HG03175 (cell line): ENCODE measurements around the gene TRABD2B.

Source experiments
- ATAC-seq: cut with Tn5 transposase; IDR thresholded peaks from one replicate; pipeline ENCODE4 v1.9.1; 2021; ENCODE audit warnings: mild to moderate bottlenecking, moderate library complexity; ENCODE audit not compliant: unreplicated experiment

The TRABD2B gene

DNA sequence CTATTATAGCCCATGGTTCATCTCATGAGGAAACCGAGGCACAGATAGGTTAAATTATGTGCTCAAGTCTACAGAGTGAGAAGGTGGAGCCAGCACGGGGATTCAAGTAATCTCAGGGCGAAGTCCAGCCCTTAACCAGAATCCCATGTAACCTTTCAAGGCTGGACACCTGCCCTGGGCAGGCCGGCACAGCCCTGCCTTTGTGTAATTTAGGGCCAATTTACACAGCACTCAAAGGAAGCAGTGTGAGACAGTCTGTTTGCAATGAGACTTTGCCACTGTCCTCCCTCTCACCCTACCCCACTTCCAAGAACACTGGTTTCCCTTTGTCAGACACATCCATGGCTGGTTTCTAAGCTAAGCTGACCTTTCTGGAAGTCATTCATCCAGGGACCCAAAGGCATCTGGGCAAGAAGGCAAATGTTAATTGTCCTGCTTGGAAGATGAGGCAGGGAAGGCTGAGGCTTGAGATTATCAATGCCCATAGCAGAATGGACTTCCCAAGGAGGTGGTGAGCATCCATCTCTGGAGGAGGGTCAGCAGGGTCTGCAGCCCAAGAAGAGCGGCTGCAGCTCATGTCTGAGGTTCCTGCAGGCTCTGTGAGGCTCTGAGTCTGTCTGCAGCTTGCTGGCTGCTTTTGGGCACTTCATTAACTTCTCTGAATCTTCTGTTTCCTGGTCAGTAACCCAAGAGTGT lies 159.2 kb downstream of the TRABD2B start:
- no peak for ATAC-seq

DNA sequence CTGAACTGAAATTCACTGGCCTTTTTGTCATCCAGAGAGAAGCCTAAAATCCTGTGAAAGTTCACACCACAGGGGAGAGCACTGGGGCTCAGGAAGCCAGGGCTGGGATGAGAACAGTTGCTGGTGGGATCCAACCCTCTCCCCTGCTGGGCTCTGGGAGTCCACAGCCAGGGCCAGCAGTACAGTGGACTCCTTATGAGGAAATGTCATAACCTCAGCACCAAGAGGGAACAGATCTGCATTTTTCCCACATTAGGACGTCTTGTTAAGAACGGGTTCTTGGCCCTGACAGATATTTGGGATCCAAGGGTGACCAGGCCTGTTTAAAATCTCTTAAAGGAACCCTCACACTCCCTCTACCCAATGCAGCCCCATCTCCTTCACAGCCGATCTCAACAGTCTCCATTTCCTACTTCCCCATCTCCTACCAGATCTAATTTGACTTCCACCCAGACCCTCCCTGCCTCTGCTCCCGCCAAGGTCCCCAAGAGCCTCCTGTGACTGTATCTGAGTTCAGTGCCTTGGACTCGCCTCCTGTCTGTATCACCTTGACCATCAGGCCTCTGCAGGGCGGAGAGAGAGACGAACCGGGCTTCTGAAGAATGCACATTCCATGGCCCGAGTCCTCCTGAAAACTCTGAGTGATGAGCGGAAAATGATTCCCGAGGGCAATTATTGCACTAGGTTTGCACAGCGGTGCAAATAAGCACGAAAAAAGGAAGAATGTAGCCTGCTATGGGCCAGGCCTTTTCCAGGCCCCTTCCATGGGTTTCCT lies 159.9 kb downstream of the TRABD2B start:
- no peak for ATAC-seq

DNA sequence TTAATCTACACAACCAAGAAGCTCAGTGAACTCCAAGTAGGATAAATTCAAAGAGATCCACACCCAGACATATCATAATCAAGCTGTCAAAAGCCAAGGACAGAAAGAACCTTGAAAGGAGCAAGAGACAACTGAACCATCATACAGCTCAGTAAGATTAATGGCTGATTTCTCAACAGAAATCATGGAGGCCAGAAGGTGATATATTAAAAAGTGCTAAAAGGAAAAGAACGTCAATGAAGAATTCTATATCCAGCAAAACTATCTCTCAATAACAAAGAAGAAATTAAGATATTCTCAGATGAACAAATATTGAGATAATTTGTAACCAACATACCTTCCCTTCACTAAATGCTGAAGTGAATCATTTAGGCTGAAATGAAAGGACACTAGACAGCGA lies 161.8 kb downstream of the TRABD2B start:
- ATAC-seq: no peak

DNA sequence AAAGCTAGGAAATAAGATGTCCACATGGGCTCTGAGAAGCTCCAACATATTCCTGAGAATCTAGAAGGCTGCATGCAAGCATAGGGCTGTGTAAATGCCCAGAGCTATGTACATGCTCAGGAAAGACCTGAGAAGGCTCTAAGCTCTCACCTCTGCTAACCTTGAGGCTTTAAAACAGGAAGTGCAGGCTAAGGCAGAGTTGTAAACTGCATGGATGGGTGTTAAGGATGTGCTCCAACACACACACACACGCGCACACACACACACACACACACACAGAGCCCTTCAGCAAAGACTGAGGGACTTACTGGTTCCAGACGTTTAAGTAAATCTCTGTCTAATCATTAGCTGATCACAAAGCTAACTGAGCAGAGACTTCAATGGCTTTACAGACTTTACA lies 162.9 kb downstream of the TRABD2B start:
- no peak for ATAC-seq

DNA sequence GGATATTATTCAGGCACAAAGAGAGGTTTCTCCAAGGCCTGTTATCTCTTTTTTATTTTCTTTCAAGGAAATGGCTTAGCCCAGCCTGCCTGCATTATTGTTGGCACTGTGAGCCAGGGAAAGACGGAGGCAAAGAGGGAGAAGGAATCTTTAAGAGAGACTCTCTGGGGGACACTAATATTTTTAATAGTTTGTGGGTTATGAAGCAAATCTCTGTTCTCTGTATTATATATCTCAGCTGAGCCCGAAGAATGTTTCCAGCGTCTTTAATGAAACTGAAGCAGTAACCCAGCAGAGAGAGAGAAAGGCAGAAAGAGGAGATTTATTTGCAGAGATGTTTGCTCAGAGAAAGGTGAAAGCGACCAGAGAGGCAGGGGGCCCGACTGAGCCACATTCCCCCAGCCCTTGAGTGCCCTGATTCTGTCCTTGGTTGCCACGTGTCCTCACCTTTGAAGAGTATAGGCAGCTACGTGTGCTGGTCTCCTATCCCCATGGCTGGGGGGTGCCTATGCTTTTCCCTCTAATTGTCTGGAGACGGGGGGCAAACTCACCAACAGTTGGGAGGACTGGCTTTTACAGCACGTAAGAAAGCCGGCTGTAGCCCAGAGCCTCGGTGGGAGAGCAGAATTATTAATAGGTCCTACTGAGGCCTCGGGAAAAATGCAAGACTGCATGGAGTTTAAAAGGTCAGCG lies 166.4 kb downstream of the TRABD2B start:
- no peak for ATAC-seq

DNA sequence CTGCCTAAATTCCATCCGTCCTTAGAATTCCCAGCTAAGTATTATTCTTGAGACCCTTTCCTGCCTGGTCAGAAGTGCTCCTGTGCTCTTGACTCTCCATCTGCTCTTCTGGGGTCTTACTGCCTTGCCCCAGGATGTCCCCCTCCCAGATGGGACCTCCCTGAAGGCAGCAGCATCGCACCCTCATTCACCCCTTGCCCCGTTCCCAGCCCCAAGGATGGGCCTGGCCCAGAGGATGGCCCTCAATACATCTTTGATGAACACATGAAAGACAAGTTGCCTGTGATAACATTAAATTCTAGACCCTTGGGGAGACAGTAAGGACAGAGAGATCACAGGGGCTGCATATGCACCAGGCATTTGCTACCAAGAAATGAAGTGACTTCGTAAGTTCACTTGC lies 167.2 kb downstream of the TRABD2B start:
- no peak for ATAC-seq

DNA sequence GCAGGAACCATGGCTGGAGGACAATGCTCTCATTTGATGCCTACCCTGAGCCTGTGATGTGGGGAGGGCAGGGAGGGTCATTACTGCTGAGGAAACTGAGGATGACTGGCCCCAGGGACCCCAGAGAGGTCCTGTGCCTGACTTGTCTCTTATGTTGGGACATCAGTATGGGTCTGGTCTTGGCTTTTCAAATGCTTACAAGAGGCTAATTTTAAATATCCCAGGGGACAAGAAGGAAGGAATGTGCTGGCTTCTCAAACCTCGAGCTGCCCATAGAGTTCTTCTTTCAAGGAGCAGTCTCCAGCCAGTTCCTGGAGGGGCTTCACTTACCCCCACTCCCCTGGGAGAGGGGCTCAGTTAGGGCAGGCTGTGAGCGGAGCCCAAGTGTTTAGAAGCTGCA lies 168.2 kb downstream of the TRABD2B start:
- no peak for ATAC-seq

DNA sequence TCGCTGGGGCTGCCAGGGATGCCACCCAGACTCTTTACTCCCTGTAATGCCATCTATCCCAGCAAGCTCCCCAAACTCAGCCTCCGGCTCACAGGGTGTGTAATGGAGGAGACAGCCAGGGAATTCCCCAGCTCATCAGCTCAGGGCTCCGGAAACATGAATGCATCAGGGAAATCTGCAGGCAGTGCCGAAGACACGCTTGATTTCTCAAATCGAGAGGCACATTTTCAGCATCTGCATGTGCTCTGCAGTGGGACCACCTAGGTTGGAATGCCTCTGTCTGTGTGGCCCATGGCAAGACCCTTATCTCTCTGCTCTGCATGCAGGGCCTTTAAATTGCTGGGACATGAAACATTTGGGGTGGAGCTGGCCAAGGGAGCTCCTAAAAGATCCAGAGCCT lies 170.1 kb downstream of the TRABD2B start:
- no peak for ATAC-seq

DNA sequence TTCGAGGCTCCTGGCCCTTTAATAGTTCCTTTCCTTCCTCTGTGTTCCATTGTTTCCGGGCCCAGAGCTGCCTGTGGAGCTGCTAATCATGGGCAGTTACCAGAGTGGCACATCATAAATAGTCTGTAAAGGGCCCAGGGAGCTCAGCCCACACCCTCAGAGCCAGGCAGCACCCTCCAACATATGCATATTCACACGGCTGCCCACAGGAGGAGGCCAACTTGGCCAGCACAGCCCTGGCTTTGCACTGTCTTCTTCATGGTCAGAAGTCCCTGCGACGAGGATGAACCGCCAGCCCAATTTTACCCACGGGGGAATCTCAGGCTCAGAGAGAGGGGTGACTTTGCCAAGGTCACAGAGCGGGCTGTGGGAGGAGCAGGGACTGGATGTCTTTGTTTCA lies 172.5 kb downstream of the TRABD2B start:
- no peak for ATAC-seq

DNA sequence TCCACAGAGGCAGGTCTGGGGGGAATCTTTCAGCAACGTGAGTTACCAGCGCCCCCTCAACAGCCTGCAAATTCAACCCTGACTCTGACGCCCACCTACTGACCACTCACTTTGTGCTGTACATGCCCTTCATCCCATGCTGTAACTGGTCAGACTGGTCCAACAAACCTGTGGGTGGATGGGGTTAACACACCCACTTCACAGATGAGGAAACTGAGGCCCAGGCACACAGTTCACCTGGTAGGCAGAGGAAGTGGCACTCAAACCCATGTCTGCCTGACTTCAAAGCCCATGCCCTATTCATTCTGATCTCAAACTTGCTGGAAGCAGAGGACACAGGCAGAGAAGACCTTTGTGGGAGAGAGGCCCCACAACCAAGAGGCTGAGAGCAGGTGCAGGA lies 172.9 kb downstream of the TRABD2B start:
- ATAC-seq: no peak

DNA sequence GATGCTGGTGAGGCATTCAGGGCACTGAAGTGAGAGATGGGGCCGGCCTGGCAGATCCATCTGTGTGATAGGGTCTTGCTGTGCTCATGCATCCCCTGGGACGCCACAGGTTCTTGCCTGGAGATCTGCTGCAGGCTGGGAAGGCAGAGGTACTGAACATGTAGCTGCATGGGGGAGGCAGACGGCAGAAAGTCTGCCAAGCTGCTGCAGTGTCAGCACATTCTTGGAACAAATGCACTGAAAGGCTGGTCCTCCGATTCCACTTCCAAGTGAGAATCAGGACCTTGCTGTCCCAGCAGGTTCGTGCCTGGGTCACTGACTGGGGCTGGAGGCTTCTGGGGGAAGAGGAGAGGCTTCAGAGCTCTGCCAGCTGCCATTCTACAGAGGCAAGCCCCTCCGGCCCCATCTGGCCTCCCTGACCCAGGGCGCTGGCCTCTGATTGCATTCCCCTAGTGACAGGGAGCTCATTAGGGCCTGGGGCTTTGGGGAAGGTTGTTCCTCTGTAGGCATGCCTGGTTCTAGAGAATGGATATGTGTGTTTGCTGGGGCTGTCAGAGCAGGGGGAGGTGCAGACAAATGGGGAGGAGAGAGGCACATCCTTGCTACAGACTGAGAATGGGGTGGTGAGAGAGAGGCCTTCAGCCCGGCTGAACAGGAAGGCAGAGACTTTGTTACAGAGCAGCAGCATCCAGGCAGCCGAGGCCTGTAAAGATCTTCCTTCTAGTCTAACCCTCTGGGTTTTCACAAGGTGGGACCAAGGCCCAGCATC lies 174.0 kb downstream of the TRABD2B start:
- ATAC-seq: no peak

DNA sequence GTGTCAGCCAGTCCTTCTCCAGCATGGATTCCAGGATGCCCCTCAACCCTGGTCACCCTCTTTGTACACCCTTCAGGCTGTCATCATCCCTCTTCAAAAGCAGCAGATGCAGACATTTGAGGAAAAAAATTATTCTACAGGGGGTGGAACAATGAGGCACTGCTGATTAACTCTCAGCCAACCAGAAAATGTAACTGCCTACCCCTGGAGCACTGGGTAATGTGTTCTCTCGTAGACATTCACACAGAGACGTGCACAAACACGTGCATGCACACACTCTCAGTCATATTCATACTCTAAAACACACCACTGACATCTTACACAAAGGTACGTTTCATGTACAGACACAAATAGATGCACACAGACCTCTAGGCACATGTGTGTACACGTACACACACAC lies 175.4 kb downstream of the TRABD2B start:
- ATAC-seq: no peak

DNA sequence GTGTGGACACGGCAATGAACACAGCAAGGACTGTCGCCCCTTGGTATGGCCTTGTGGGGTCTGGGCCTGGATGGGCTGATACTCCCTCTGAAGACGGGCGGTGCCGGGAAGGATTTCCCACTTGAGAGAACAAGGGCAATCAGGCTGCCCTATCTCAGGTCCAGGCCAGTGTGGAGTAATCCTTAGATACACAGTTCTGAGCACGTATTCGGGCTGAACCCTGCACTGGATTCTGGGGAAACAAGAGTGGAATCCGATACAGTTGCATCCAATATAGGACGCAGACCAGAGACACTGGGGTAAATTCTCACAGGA lies 177.7 kb downstream of the TRABD2B start:
- no peak for ATAC-seq

DNA sequence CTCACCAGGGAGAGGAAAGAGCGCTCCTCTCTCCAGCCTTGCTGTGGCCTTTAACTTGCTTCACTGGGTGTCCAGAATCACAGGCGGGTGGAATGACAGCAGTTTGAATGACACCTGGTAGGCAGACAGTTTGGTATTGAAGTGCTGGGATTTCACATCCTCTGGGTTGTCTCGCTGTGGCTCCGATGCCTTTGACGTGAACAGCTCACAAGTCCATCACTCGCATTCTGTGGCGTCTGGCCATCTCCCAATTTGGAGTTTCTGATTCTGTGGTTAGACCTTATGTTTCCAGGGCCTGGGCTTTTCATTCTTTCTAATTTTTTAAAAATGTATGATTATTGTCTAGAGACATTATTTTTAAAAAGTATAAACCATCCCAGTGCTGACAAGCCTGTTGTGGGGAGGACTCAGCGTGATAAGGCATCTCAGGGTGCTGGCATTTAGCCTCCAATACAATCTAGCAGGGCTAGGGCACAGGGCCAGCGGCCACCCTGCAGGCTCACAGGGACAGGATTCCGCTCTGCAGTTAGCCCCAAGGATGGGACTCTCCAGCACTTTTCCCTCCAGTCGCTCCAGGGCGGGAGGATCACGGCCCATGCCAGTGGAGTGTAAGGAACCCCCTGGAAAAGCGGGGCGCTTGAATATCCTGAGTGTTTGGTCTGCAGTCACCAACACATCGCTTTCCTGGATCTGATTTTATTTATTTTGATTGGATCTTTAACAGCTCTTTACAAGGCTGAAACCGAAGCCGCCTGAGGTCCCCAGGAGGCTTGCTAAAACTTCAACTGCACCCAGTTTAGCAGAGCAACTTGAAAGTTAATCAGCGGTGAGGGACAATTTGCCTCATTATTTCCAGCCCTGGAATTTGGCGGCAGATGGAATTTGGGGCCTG lies 178.3 kb downstream of the TRABD2B start:
- ATAC-seq: no peak

DNA sequence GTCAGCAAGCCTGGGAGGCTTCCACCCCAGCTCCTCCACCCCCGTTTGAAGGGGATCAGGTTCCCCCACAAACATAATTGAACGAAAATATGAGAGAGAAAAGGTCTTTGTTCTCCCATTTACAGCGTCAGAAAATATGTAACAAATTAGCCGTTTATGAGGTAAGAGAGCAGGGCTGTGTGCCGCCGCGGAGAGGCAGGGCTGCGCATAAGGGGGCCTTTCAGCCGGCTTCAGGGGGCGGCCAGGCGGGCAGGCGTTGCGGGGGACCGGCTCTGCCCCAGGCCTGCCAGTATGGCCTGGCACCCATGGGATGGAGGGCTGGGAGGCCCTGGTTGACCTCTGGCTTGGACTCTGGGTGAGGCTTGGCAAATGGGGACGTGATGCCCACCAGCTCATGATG lies 179.3 kb downstream of the TRABD2B start:
- ATAC-seq: no peak

DNA sequence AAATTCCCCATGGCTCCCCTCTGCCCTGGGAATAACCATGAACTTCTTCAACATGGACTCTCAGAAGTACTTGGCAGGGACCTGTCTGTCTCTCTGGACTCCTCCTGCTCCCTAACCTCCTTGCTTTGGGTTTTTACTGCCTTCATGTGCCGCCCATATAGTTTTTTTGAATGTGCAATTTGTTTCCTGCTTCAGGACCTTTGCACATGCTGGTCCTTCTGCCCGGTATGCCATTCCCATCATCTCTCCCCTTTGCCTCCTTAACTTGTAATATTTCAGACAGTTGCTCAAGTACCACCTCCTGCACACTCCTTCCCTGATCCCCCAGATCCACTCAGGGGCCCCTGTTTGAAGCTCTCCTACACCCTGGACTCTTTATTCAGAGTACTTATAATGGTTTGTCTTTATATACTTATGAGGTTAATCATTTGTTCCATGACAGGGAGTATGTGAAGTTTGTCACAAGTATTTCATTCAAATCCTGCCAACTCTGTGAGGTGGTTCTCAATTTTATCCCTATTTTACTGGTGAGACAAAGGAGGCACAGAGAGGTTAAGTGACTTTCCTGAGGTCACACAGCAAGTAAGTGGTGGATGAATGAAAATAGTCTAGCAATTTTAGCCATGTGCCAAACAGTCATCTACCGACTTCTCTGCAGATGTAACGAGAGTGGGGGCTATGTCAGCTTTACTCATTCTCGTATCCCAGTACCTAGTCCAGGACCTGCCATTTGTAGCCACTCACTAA lies 180.7 kb downstream of the TRABD2B start:
- ATAC-seq: no peak

DNA sequence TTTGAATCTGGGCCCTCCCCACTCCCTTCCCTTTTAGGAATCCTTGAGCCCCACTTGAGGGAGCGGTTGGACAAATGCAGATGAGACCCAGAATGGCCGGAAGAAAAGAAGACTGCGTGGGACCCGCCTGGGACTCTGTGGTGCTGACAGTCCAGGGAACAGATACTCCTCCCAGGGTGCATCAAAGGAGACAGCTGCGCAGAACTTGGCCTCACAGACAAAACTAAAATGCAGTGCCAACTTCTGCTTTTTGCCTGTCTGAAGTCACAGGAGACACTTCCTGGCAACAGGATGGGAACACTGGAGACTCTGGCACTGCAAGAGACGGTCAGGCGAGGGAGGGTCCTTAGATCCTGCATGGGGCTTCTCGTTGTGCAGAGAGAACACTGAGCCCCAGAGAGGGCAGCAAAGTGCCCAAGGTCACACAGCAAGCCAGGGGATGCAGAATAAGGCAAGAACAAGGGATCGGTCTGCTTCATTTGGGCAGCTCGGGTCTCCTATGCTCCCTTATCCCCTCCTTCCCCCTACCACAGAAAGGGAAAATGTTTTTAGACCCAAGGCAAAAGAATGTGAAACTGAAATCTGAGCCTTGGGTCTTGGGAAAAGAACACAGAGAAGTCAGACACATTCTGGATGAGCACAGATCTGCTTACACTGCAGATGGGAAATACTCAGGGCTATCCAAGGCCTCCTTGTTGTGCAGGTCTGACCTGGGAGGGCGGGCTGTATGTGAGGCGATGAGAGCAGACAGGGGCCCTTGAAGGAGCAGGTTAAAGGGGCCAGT lies 182.4 kb downstream of the TRABD2B start:
- no peak for ATAC-seq

DNA sequence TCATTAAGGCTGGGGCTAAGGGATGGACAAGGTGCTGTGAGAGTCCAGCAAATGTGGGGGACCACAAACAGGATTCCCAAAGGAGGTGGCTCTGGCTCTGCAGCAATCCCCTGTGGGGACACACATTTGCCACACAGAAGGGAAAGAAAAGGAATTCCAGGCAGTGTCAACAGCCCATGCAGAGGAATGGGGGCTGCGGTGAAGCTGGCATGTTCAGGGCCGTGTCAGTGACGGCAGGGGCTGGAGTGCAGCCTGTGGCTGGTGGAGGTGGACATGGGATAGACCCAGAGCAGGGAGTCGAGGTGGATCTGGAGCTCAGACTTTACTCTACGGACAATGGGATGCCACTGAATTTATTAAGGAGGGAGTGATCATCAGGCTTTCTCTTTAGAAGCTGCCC lies 183.2 kb downstream of the TRABD2B start:
- no peak for ATAC-seq

DNA sequence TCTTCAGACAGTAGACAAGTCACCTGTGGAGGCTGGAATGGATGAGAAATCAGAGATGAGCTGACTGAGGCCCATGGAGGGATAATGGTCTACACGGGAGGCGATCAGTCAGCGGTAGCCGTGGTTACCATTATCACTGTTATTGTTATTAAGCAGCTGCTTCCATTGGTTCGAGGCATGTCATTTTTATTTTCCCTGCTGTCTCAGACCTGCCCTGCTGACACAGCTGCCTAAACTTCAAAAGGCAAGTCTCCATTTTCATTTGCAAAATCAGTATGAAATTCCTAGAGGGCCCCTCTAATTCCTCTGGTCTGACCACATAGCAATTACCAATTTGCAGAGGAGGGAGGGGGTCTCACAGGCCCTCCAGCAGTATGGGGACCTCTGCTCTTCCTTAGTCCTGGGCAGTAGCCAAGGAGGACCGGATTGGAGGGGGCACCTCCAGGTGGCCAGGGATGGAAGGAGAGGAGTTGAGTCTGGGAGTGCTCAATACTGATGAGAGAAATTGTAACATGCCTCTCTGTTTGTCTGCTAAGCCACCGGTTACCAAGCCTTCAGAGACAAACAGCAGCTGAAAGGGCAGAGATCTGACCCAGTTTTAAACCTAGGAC lies 184.2 kb downstream of the TRABD2B start:
- ATAC-seq: no peak
